Measurements from ENCODE around the gene BNC1.

The BNC1 gene

DNA sequence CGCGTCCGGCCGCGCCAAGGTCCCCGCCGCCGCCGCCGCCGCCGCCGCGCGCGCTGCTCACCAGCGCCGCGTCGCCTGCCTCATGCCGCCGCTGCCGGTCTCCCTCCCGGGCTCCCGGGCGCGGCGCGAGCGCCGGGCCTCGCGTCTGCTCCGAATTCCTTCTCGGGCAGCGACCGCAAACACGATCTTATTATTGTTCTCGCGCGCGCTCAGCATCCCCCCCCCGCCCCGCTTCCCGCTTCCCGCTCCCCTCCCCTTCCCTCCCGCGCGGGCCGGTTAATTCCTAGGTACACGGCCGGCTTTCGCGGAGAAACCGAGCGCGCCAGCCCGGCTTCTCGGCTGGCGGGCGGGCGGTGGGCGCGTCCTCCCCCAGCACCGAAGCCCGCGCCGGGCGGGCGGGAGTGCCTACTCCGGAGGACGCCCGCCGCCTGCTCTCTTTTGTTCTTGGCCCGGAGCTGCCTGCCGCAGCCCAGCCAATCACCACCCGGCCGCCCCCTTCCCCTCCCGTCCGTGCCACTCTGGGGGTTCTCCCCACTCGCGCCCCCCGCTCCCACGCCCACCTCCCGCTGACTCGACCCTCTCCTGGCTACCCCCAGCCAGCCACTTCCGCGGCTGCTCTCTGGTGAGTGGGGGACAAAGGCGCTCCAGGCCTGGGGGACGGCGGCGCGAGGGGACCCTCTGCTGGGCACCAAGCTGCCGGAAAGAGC lies 76.7 kb downstream of the BNC1 start, which contains the start of gene HDGFL3:
TSS of gene HDGFL3 (minus strand) at position 164 of the 707 bp plus-strand sequence. CDS start 409 bp downstream, outside the sequence.
- peak within 1 kb of the TSS; percentile 73 for H3K4me3 ChIP-seq (replicated peaks; ENCODE audit: low read depth, low read length)
- TF ChIP-seq, protein P1, sequence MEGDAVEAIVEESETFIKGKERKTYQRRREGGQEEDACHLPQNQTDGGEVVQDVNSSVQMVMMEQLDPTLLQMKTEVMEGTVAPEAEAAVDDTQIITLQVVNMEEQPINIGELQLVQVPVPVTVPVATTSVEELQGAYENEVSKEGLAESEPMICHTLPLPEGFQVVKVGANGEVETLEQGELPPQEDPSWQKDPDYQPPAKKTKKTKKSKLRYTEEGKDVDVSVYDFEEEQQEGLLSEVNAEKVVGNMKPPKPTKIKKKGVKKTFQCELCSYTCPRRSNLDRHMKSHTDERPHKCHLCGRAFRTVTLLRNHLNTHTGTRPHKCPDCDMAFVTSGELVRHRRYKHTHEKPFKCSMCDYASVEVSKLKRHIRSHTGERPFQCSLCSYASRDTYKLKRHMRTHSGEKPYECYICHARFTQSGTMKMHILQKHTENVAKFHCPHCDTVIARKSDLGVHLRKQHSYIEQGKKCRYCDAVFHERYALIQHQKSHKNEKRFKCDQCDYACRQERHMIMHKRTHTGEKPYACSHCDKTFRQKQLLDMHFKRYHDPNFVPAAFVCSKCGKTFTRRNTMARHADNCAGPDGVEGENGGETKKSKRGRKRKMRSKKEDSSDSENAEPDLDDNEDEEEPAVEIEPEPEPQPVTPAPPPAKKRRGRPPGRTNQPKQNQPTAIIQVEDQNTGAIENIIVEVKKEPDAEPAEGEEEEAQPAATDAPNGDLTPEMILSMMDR (IDR thresholded peaks at IDR 0.05; ENCODE audit: low read length, missing control alignments): no peak
- peak; percentile 57 for DNase-seq (ENCODE audit: low read depth)

DNA sequence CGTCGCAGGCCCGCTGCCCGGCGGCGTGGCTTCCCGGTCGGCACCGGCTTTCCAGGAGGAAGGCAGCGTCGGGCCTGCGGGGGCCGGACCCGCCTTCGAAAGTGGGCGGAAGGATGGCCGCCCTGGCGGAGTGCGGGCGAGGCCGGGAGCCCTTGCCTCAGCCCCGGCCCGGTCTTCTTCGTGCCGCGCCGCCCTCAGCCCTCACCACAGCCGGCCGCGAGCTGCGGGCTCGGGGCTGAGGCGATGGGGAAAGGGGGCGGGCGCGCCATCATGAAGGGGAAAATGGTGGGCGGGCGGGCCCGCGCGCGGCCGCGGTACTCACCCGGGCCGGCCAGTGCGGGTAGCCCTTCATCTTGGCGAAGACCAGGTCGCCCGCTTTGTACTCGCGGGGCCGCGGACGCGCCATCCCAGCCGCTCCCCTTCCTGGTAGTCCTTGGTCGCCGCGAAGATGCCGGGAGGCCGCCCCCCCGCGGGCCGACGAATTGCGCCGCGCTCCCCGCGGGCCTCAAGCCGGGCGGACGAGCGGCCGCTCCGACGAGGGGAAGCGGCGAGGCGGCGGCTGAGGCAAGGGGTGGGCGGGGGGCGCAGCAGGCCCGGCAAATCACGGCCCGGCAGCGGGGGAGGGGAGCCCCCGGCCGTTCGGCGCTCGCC lies 77.3 kb downstream of the BNC1 start:
- TF ChIP-seq, protein P1 (IDR thresholded peaks at IDR 0.05; ENCODE audit: low read length, missing control alignments): no peak
- peak; percentile 27 for DNase-seq (ENCODE audit: low read depth)
- peak overlapping the region; percentile 73 for H3K4me3 ChIP-seq (replicated peaks; ENCODE audit: low read depth, low read length)

- TF ChIP-seq, protein P1 (IDR thresholded peaks at IDR 0.05; ENCODE audit: low read length, missing control alignments): no peak
- H3K4me3 ChIP-seq (replicated peaks; ENCODE audit: low read depth, low read length): peak overlapping the region; percentile 73
- DNase-seq (ENCODE audit: low read depth): no peak
Measured at GRCh38 chr15:83206526-83207008, 77.9 kb downstream of the BNC1 start.
